ENCODE measurements around the gene CYB5R2.
"Not testable (repeated sequence)": the region's sequence is repeated elsewhere in the genome, so short reads cannot be mapped to it uniquely, and the experiment has no call there.

The CYB5R2 gene

DNA sequence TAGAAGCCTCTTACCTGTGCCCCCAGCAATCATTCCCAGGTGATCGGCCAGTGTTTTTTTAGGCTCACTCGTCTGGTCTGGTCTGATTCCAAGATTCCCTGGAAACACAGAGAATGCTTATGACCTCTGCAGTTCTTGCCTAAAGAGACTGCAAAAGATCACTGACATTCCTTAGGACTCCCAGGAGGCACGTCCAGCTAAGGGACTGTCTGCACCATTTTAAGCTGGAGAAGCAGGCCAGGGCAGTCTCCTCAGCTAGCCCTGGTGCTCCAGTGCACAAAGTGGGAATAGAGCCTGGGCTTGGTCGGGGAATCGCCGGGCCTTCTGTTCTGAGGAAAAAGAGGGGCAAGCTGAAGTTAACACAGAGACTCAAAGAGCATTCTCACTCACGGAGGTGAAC lies 4.8 kb downstream of the CYB5R2 start:
- H3K36me3 ChIP-seq (ENCODE audit: control insufficient read depth in 1 of 2, insufficient read depth in 2 of 2, low read length in 2 of 2): peaks cover 6 to 13% of the 10 kb centered on the region in 2 donors
- H3K4me1 ChIP-seq (ENCODE audit: control insufficient read depth in 1 of 2, insufficient read depth in 2 of 2, low read length in 2 of 2): no peaks in the 10 kb centered on the region
- H3K9me3 ChIP-seq (ENCODE audit: control insufficient read depth in 1 of 2, low read length in 2 of 2): no peaks in the 10 kb centered on the region
- H3K27me3 ChIP-seq (ENCODE audit: low read depth, low read length): peaks cover 5% of the 10 kb centered on the region
- no peak overlapping the region for H3K27ac ChIP-seq (ENCODE audit: low read length)
- H3K4me3 ChIP-seq (ENCODE audit: low read depth in 1 of 2, low read length in 2 of 2): no peak overlapping the region

DNA sequence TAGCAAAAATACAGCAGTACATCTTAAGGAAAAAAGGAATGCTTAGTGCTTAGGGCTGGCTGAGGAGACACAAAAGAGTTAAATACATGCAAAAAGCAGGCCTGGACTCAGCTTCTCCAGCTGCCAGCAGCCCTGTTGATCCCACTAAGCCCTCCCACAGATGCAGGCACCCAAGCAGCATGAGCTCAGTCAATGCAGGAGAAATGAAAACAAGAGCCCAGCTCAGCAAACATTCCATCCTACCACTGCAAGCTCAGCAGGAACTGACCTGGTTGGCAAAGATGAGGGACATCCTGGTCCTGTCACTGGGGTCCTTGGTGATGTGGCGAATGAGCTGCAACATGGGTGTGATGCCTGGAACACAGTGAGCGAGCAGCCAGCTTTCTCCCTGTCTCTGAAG lies 5.8 kb downstream of the CYB5R2 start:
- H3K27me3 ChIP-seq (ENCODE audit: low read depth, low read length): no peaks in the 10 kb centered on the region
- no peak overlapping the region for H3K4me3 ChIP-seq (ENCODE audit: low read depth in 1 of 2, low read length in 2 of 2)
- no peak overlapping the region for H3K27ac ChIP-seq (ENCODE audit: low read length)
- peaks cover 6 to 13% of the 10 kb centered on the region in 2 donors for H3K36me3 ChIP-seq (ENCODE audit: control insufficient read depth in 1 of 2, insufficient read depth in 2 of 2, low read length in 2 of 2)
- H3K4me1 ChIP-seq (ENCODE audit: control insufficient read depth in 1 of 2, insufficient read depth in 2 of 2, low read length in 2 of 2): no peaks in the 10 kb centered on the region
- no peaks in the 10 kb centered on the region for H3K9me3 ChIP-seq (ENCODE audit: control insufficient read depth in 1 of 2, low read length in 2 of 2)

DNA sequence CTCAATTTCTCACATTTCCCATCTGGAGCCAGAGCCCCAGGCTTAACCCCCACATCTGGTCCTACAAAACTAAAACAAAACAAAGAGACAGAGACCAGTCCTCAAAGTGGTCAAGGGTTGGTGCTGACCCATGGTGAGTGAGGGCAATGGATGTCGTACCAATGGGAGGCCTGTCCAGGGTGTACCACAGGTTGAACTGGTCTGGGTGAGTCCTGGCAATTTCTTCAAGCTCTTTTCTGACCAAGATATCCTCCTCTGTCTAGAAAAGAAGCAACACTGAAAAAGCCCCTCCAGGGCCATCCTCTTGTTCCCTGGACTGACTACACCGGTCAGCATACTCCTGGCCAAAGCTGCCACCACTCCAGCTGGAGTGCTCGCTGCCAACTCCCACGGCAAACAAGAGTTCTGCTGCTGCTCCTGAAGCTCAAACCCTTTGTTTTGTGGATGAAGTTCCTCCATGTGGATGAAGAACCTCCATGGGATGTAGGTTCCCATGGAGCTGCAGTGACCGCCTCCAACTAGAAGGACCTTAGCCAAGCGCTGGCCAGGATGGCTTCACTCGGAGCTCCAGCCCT lies 6.9 kb downstream of the CYB5R2 start:
- Histone ChIP-seq H3K4me3 (ENCODE audit: low read depth in 1 of 2, low read length in 2 of 2) (no peak overlapping the region), H3K27me3 (ENCODE audit: low read depth, low read length) (no peaks in the 10 kb centered on the region), H3K4me1 (ENCODE audit: control insufficient read depth in 1 of 2, insufficient read depth in 2 of 2, low read length in 2 of 2) (no peaks in the 10 kb centered on the region), H3K27ac (ENCODE audit: low read length) (no peak overlapping the region), H3K36me3 (ENCODE audit: control insufficient read depth in 1 of 2, insufficient read depth in 2 of 2, low read length in 2 of 2) (peaks cover 6 to 13% of the 10 kb centered on the region in 2 donors), H3K9me3 (ENCODE audit: control insufficient read depth in 1 of 2, low read length in 2 of 2) (no peaks in the 10 kb centered on the region)

DNA sequence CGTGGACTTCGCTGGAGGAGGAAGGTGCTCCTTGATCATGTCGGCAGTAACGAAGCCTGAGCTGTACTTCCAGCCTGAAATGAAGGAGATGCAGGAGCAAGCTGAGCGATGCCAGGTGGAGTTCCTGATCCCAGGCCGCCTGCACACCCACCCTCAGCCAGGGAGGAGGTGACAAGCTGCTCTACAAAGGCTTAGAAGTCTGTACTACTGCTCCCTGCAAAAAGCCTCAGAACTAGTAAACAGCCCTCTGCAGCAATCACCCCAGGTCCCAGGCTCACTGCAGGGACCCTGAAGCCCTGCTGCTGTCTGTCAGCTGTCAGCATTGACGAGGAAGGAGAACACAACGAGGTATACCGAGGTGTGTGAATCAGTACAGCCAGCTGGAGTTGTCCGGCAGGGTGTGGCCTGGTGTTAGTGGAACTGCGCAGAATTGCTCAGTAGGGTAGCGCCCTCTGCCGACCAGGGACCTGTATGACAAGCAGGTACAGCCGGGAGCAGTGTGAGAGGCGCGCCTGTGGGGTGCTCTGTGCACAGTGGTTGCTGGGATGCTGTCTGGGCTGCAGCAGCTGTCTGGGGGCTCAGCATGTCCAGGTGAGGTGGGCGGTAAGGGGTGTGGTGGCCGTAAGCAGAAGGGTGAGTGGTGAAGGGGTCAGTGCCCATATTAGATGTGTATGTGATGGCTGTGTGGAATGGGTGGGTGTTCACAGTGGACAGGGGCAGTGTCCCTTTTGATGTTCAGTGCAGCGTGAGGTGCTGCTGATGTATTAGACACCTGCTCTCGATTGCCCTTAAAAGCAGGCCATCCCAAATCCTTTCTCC lies 7.6 kb downstream of the CYB5R2 start:
- H3K9me3 ChIP-seq (ENCODE audit: control insufficient read depth in 1 of 2, low read length in 2 of 2): no peaks in the 10 kb centered on the region
- H3K4me3 ChIP-seq (ENCODE audit: low read depth in 1 of 2, low read length in 2 of 2): no peak overlapping the region
- no peak overlapping the region for H3K27ac ChIP-seq (ENCODE audit: low read length)
- H3K36me3 ChIP-seq (ENCODE audit: control insufficient read depth in 1 of 2, insufficient read depth in 2 of 2, low read length in 2 of 2): peaks cover 6 to 13% of the 10 kb centered on the region in 2 donors
- no peaks in the 10 kb centered on the region for H3K4me1 ChIP-seq (ENCODE audit: control insufficient read depth in 1 of 2, insufficient read depth in 2 of 2, low read length in 2 of 2)
- H3K27me3 ChIP-seq (ENCODE audit: low read depth, low read length): no peaks in the 10 kb centered on the region

DNA sequence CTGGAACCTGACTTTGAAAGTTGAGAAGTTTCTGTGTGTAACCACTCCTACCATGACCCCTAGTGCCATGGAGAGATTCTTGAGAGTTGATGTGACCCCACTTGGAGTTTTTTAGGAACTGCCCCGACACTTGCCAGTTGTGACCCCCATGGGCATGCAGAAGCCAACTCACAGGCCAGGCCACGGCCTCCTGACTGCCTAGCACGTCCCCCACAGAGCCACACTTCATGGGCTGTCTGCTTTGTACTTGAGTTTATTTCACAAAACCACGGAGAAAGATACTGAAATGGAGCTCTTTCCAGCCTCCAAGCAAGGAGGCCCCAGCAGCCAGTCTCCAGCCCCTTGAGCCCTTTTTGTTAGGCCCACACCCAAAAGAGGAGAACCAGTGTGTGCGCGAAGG lies 8.4 kb downstream of the CYB5R2 start:
- Histone ChIP-seq H3K27ac (ENCODE audit: low read length) (no peak overlapping the region), H3K9me3 (ENCODE audit: control insufficient read depth in 1 of 2, low read length in 2 of 2) (no peaks in the 10 kb centered on the region), H3K27me3 (ENCODE audit: low read depth, low read length) (no peaks in the 10 kb centered on the region), H3K4me3 (ENCODE audit: low read depth in 1 of 2, low read length in 2 of 2) (no peak overlapping the region), H3K36me3 (ENCODE audit: control insufficient read depth in 1 of 2, insufficient read depth in 2 of 2, low read length in 2 of 2) (peaks cover 6 to 13% of the 10 kb centered on the region in 2 donors), H3K4me1 (ENCODE audit: control insufficient read depth in 1 of 2, insufficient read depth in 2 of 2, low read length in 2 of 2) (no peaks in the 10 kb centered on the region)

DNA sequence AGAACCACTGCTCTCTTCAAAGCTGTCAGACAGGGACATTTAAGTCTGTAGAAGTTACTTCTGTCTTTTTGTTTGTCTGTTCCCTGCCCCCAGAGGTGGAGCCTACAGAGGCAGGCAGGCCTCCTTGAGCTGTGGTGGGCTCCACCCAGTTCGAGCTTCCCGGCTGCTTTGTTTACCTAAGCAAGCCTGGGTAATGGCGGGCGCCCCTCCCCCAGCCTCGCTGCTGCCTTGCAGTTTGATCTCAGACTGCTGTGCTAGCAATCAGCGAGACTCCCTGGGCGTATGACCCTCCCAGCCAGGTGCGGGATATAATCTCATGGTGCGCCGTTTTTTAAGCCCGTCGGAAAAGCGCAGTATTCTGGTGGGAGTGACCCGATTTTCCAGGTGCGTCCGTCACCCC lies 9.8 kb downstream of the CYB5R2 start:
- not testable (repeated sequence) for H3K4me3 ChIP-seq (ENCODE audit: low read depth in 1 of 2, low read length in 2 of 2); H3K9me3 ChIP-seq (ENCODE audit: control insufficient read depth in 1 of 2, low read length in 2 of 2); H3K27ac ChIP-seq (ENCODE audit: low read length); H3K27me3 ChIP-seq (ENCODE audit: low read depth, low read length); H3K4me1 ChIP-seq (ENCODE audit: control insufficient read depth in 1 of 2, insufficient read depth in 2 of 2, low read length in 2 of 2)
- H3K36me3 ChIP-seq (ENCODE audit: control insufficient read depth in 1 of 2, insufficient read depth in 2 of 2, low read length in 2 of 2): peaks cover 6 to 13% of the 10 kb centered on the region in 2 donors

DNA sequence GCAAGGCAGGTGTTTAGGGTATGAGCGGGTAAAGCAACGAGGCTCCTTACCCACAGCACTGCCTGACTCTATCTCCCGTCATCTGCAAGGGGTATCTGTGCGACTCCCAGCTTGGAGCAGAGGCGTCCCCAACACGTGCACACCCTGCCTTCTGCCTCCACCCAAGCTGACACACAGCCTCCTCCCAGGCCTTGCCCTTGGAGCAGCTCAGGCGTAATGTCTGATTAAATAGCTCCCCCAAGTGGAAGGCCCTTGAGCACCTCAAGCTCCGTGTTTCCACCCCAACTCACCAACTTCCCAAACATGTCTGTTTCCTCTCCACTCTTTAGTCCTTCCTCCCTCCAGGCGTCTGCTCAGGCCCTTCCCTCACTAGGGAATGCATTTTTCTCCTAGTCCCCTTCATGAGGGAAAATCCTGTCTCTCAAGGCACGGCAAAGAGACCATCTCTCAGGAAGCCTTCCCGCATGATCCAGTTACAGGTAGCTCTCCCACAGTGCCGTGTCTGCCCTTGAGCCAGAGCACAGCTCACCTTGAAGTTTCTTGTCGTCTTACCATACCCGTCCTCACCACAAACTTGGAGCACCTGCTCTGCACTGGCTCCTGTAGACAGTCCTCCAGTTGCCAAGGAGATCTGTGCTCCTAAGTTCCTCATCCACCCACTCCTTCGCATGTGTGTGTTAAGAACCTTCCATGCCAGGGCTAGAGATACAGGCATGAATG lies 15.8 kb downstream of the CYB5R2 start:
- H3K9me3 ChIP-seq (ENCODE audit: control insufficient read depth in 1 of 2, low read length in 2 of 2): no peaks in the 10 kb centered on the region
- no peak overlapping the region for H3K27ac ChIP-seq (ENCODE audit: low read length)
- peaks cover 12 to 31% of the 10 kb centered on the region in 2 donors for H3K36me3 ChIP-seq (ENCODE audit: control insufficient read depth in 1 of 2, insufficient read depth in 2 of 2, low read length in 2 of 2)
- no peak overlapping the region for H3K4me3 ChIP-seq (ENCODE audit: low read depth in 1 of 2, low read length in 2 of 2)
- no peaks in the 10 kb centered on the region for H3K4me1 ChIP-seq (ENCODE audit: control insufficient read depth in 1 of 2, insufficient read depth in 2 of 2, low read length in 2 of 2)
- H3K27me3 ChIP-seq (ENCODE audit: low read depth, low read length): no peaks in the 10 kb centered on the region

DNA sequence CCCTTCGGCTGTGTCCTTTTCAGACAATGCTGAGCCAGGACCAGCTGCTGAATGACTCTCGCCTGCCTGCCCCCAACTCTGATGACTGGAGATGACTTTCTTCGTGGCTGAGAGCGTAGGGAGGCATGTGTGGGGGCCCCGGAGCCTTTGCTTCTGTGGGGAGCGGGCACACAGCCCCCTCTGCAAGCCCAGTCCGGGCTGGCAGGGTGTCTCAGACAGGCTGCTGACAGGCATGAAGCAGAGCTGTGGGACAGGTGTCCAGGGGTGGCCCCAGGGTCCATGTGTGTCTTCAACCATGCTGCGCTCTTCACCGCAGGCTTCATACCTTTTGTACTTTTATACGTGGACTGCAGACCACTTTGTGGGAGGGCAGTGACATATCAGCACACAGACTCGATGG lies 16.6 kb downstream of the CYB5R2 start:
- Histone ChIP-seq H3K9me3 (ENCODE audit: control insufficient read depth in 1 of 2, low read length in 2 of 2) (no peaks in the 10 kb centered on the region), H3K36me3 (ENCODE audit: control insufficient read depth in 1 of 2, insufficient read depth in 2 of 2, low read length in 2 of 2) (peaks cover 20 to 38% of the 10 kb centered on the region in 2 donors), H3K27ac (ENCODE audit: low read length) (no peak overlapping the region)

DNA sequence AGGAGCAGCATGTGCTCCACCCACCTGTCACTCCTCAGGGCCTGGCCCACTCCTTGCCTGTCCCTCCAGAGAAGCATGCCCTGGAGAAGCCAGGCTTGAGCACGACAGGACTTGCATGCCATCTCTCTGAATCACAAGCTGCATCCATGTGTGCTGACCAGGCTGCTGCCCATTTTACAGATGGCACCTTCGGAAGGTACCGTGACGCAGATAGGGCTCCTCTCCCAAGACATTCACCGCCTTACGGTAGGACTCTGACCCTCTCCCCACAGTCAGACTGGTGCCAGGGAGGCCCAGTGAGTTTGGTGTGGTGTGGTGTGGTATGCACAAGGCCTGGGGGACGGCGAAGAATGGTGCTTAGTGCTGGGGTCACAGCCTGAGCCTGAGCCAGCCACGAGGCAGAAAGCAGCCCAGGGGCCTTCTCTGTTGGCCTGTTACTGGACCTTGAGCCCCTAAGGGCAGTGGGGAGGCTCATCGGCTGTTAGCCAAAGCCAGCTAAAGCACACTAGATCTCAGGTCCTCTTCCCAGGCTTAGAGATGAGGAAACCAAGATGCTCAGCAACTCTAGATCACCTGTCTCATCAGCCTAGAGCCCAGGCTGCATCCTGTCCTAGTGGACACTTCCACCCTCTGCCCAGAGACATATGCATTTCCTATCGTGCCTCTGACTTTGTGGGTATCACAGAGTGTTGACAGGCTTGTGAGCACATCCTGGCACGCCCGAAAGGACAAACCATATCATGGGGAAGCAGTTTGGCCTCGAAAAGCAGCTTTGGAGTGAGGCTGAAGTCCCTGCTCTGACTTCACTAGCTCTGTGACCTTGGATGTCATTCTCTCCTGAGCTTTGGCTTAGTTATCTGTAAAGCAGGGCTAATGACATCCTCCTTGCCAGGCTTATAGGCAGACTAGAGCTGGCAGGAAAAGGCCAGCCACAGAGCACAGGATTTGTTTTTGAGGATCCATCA lies 17.8 kb downstream of the CYB5R2 start:
- Histone ChIP-seq H3K27ac (ENCODE audit: low read length) (no peak overlapping the region), H3K36me3 (ENCODE audit: control insufficient read depth in 1 of 2, insufficient read depth in 2 of 2, low read length in 2 of 2) (peaks cover 31 to 46% of the 10 kb centered on the region in 2 donors)

More for the DNA sequence above, 16.6 kb downstream of the CYB5R2 start:
- no peak overlapping the region for H3K4me3 ChIP-seq (ENCODE audit: low read depth in 1 of 2, low read length in 2 of 2)
- no peaks in the 10 kb centered on the region for H3K4me1 ChIP-seq (ENCODE audit: control insufficient read depth in 1 of 2, insufficient read depth in 2 of 2, low read length in 2 of 2)
- H3K27me3 ChIP-seq (ENCODE audit: low read depth, low read length): no peaks in the 10 kb centered on the region

DNA sequence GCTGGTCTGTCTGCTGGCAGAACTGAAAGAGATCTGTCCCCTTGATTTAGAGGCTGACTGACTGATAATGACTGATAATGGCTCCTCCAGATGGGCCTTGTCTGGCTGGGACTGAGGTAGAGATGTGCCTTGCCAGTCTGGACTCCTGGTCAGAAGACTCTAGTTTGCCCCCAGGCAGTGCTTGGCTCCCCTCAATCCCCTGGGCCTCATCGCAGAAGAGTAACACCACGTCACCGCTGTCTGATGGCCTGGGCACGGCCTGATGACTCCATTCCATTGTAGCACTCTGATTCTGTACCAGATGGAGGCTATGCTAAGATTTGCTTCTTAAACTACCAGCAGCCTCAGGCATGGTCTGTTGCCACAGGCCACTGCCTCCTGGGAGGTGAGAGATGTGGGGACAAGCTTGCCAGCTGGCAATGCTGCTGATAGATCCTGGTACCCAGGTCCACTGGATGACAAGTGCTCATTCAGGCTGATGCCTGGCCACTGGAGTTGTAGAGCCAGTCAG lies 19.1 kb downstream of the CYB5R2 start:
- peaks cover 41 to 57% of the 10 kb centered on the region in 2 donors for H3K36me3 ChIP-seq (ENCODE audit: control insufficient read depth in 1 of 2, insufficient read depth in 2 of 2, low read length in 2 of 2)
- no peaks in the 10 kb centered on the region for H3K9me3 ChIP-seq (ENCODE audit: control insufficient read depth in 1 of 2, low read length in 2 of 2)
- H3K27ac ChIP-seq (ENCODE audit: low read length): no peak overlapping the region
- no peaks in the 10 kb centered on the region for H3K4me1 ChIP-seq (ENCODE audit: control insufficient read depth in 1 of 2, insufficient read depth in 2 of 2, low read length in 2 of 2)
- H3K4me3 ChIP-seq (ENCODE audit: low read depth in 1 of 2, low read length in 2 of 2): no peak overlapping the region
- H3K27me3 ChIP-seq (ENCODE audit: low read depth, low read length): no peaks in the 10 kb centered on the region

More for the DNA sequence above, 17.8 kb downstream of the CYB5R2 start:
- Histone ChIP-seq H3K27me3 (ENCODE audit: low read depth, low read length) (no peaks in the 10 kb centered on the region), H3K4me1 (ENCODE audit: control insufficient read depth in 1 of 2, insufficient read depth in 2 of 2, low read length in 2 of 2) (no peaks in the 10 kb centered on the region), H3K9me3 (ENCODE audit: control insufficient read depth in 1 of 2, low read length in 2 of 2) (no peaks in the 10 kb centered on the region), H3K4me3 (ENCODE audit: low read depth in 1 of 2, low read length in 2 of 2) (no peak overlapping the region)
